HG02970 (cell line): Measurements from ENCODE around the gene NKPD1.

ENCODE experiments used
- ATAC-seq: cut with Tn5 transposase; IDR thresholded peaks from one replicate; pipeline ENCODE4 v1.9.1; 2021; ENCODE audit warnings: mild to moderate bottlenecking, moderate library complexity, moderate number of reproducible peaks; ENCODE audit not compliant: unreplicated experiment, low FRiP score

NKPD1 gene

GRCh38 chr19:45141203-45141900 is 19.4 kb downstream of the NKPD1 start:
- no peak for ATAC-seq

- no peak for ATAC-seq
Observed at GRCh38 chr19:45140533-45140932, 20.2 kb downstream of the NKPD1 start.

- ATAC-seq: no peak
Observed at GRCh38 chr19:45140144-45140503, 20.7 kb downstream of the NKPD1 start.

- no peak for ATAC-seq
Observed at GRCh38 chr19:45139286-45140143, 21.3 kb downstream of the NKPD1 start.

GRCh38 chr19:45138303-45138751 is 22.5 kb downstream of the NKPD1 start:
- no peak for ATAC-seq

- ATAC-seq: peak; percentile 54
Observed at GRCh38 chr19:45137179-45137761, 23.5 kb downstream of the NKPD1 start.

GRCh38 chr19:45136507-45137178 is 24.1 kb downstream of the NKPD1 start:
- ATAC-seq: peak; percentile 9

GRCh38 chr19:45135176-45135885 is 25.5 kb downstream of the NKPD1 start:
- no peak for ATAC-seq

GRCh38 chr19:45133661-45134060 is 27.1 kb downstream of the NKPD1 start:
- no peak for ATAC-seq

GRCh38 chr19:45130888-45131615 is 29.7 kb downstream of the NKPD1 start:
- no peak for ATAC-seq

- ATAC-seq: no peak
Observed at GRCh38 chr19:45130236-45130635, 30.5 kb downstream of the NKPD1 start.

GRCh38 chr19:45128806-45129205 is 32.0 kb downstream of the NKPD1 start:
- ATAC-seq: no peak

GRCh38 chr19:45128146-45128545 is 32.6 kb downstream of the NKPD1 start:
- ATAC-seq: no peak

GRCh38 chr19:45126654-45127053 is 34.1 kb downstream of the NKPD1 start:
- no peak for ATAC-seq

GRCh38 chr19:45125975-45126493 is 34.7 kb downstream of the NKPD1 start:
- no peak for ATAC-seq

- no peak for ATAC-seq
Observed at GRCh38 chr19:45125360-45125759, 35.4 kb downstream of the NKPD1 start.

- no peak for ATAC-seq
Observed at GRCh38 chr19:45124021-45124420, 36.8 kb downstream of the NKPD1 start.

GRCh38 chr19:45123440-45123850 is 37.3 kb downstream of the NKPD1 start:
- ATAC-seq: no peak

GRCh38 chr19:45122832-45123231 is 38.0 kb downstream of the NKPD1 start:
- ATAC-seq: no peak
